GM13977 (cell line): ENCODE results near the gene GRIN2C.

Source experiments
- DNase-seq: peaks from one replicate; pipeline ENCODE4 v3.0.0; 2012; ENCODE audit warnings: low spot score
- CTCF ChIP-seq: IDR thresholded peaks from 2 replicates; pipeline ENCODE4 v1.5.1; 2012; ENCODE audit warnings: mild to moderate bottlenecking, control low read depth; ENCODE audit not compliant: insufficient read depth; ENCODE audit errors: extremely low read depth, missing control alignments
- in situ Hi-C: fragments of 300-500 bp; cut with MboI; formaldehyde crosslinking; loops from one replicate; pipeline ENCODE4 v1.12.0; 2022; ENCODE audit warnings: low sequenced_read_pairs, low pct_unique_long_range_greater_than_20kb, mixed read lengths, inconsistent platforms; ENCODE audit not compliant: unreplicated experiment

Gene GRIN2C

GRCh38 chr17:74853669-74854068 lies 6.0 kb downstream of the GRIN2C start:
- in situ Hi-C loops, result no loop called here
- TF ChIP-seq CTCF, result no peak
- no peak for DNase-seq

- no peak for TF ChIP-seq CTCF
- in situ Hi-C loops, result no loop called here
- DNase-seq, result no peak
Measured at GRCh38 chr17:74853048-74853397, 6.7 kb downstream of the GRIN2C start.

- TF ChIP-seq CTCF, result no peak
- in situ Hi-C loops, result no loop called here
- DNase-seq, result peak; percentile 91
Measured at GRCh38 chr17:74852237-74853047, 7.2 kb downstream of the GRIN2C start.

GRCh38 chr17:74851612-74852236 lies 8.0 kb downstream of the GRIN2C start:
- no peak for DNase-seq
- TF ChIP-seq CTCF, result no peak
- in situ Hi-C loops, result no loop called here

GRCh38 chr17:74850914-74851313 lies 8.8 kb downstream of the GRIN2C start:
- no peak for TF ChIP-seq CTCF
- DNase-seq, result no peak
- in situ Hi-C loops, result no loop called here

- TF ChIP-seq CTCF, result no peak
- no peak for DNase-seq
- in situ Hi-C loops, result no loop called here
Measured at GRCh38 chr17:74850310-74850709, 9.4 kb downstream of the GRIN2C start.
